ENCODE results near the gene RSAD2. TPM values are rescaled to one million over a fixed set of nuclear protein-coding genes. Genes with fewer than 3 reads are reported as not detected.

The RSAD2 gene
- total and polyA plus RNA-seq, 2 of the 4 experiments (the other 2 are of a cell fraction) = not detected

DNA sequence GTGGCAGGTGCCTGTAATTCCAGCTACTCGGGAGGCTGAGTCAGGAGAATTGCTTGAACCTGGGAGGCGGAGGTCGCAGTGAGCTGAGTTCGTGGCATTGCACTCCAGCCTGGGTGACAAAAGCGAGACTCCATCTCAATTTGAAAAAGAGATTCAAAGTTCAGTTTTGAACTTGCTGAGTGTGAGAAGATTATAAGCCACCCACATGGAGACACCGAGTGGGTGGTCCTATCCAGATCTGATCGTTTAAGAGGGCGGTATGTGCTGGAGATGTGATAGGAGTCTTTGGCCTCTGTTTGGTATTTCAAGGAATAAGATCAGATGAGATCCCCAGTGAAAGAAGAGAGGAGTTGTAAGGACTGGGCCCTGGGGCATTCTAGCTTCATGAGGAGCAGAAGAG is 65.3 kb downstream of the RSAD2 start:
- H3K9me1 ChIP-seq (ENCODE audit: insufficient read depth, low read length) = no peaks in the 10 kb centered on the region; the same call in 1 of the 2 replicates
- no peaks in the 10 kb centered on the region for H3K9me3 ChIP-seq (ENCODE audit: control insufficient read depth, insufficient read depth, low read length)
- TF ChIP-seq, protein P1, sequence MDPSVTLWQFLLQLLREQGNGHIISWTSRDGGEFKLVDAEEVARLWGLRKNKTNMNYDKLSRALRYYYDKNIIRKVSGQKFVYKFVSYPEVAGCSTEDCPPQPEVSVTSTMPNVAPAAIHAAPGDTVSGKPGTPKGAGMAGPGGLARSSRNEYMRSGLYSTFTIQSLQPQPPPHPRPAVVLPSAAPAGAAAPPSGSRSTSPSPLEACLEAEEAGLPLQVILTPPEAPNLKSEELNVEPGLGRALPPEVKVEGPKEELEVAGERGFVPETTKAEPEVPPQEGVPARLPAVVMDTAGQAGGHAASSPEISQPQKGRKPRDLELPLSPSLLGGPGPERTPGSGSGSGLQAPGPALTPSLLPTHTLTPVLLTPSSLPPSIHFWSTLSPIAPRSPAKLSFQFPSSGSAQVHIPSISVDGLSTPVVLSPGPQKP (IDR thresholded peaks at IDR 0.05; ENCODE audit: borderline replicate concordance, low read depth, low read length) = no peak
- no peak for TF ChIP-seq BHLHE40 (IDR thresholded peaks at IDR 0.05; ENCODE audit: low read depth, low read length)
- TF ChIP-seq MXI1 (IDR thresholded peaks at IDR 0.05; ENCODE audit: borderline replicate concordance, low read depth, low read length) = no peak
- TF ChIP-seq FOS (IDR thresholded peaks at IDR 0.05; ENCODE audit: low read depth, low read length) = no peak
- TF ChIP-seq SMC3 (IDR thresholded peaks at IDR 0.05; ENCODE audit: low read depth, low read length) = no peak
- TF ChIP-seq CEBPB (IDR thresholded peaks at IDR 0.05; ENCODE audit: low read depth, low read length) = no peak
- TF ChIP-seq RCOR1 (IDR thresholded peaks at IDR 0.05; ENCODE audit: insufficient replicate concordance, low read length) = no peak
- TF ChIP-seq POLR2A (IDR thresholded peaks at IDR 0.05; ENCODE audit: low read depth, low read length) = no peak
- TF ChIP-seq, protein P2, sequence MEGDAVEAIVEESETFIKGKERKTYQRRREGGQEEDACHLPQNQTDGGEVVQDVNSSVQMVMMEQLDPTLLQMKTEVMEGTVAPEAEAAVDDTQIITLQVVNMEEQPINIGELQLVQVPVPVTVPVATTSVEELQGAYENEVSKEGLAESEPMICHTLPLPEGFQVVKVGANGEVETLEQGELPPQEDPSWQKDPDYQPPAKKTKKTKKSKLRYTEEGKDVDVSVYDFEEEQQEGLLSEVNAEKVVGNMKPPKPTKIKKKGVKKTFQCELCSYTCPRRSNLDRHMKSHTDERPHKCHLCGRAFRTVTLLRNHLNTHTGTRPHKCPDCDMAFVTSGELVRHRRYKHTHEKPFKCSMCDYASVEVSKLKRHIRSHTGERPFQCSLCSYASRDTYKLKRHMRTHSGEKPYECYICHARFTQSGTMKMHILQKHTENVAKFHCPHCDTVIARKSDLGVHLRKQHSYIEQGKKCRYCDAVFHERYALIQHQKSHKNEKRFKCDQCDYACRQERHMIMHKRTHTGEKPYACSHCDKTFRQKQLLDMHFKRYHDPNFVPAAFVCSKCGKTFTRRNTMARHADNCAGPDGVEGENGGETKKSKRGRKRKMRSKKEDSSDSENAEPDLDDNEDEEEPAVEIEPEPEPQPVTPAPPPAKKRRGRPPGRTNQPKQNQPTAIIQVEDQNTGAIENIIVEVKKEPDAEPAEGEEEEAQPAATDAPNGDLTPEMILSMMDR (conservative IDR thresholded peaks at IDR 0.05; ENCODE audit: low read depth, low read length) = no peak
- TF ChIP-seq, protein P3, sequence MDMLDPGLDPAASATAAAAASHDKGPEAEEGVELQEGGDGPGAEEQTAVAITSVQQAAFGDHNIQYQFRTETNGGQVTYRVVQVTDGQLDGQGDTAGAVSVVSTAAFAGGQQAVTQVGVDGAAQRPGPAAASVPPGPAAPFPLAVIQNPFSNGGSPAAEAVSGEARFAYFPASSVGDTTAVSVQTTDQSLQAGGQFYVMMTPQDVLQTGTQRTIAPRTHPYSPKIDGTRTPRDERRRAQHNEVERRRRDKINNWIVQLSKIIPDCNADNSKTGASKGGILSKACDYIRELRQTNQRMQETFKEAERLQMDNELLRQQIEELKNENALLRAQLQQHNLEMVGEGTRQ (IDR thresholded peaks at IDR 0.05; ENCODE audit: low read depth, low read length) = no peak
- TF ChIP-seq CHD1 (IDR thresholded peaks at IDR 0.05; ENCODE audit: low read depth, low read length) = no peak
- TF ChIP-seq MAZ (IDR thresholded peaks at IDR 0.05; ENCODE audit: borderline replicate concordance, low read depth, low read length) = no peak
- no peak for TF ChIP-seq RFX5 (IDR thresholded peaks at IDR 0.05; ENCODE audit: low read depth, low read length)
- DNase-seq = no peak
- H3K79me1 ChIP-seq (ENCODE audit: low read depth in 1 of 2, low read length in 2 of 2) = no peaks in the 10 kb centered on the region
- H3K36me3 ChIP-seq (ENCODE audit: control insufficient read depth, insufficient read depth, low read length) = no peaks in the 10 kb centered on the region
- no peak overlapping the region for H2AK5ac ChIP-seq (ENCODE audit: low read depth, low read length)
- no peak overlapping the region for H4K91ac ChIP-seq (ENCODE audit: insufficient read depth, low read depth, low read length)
- no peak overlapping the region for H4K5ac ChIP-seq (ENCODE audit: low read depth, low read length)
- H3K14ac ChIP-seq (replicated peaks; ENCODE audit: low read depth, low read length) = no peak overlapping the region
- H3K23ac ChIP-seq (ENCODE audit: low read depth, low read length) = no peak overlapping the region
- no peaks in the 10 kb centered on the region for H4K20me1 ChIP-seq (ENCODE audit: insufficient read depth, low read length)
- in situ Hi-C loops (cut with MboI; ENCODE audit: low sequenced_read_pairs) (no loop called here), dilution Hi-C loops (cut with HindIII; ENCODE audit: low sequenced_read_pairs, unreplicated experiment) (no loop called here), intact Hi-C loops (cut with micrococcal nuclease) (no loop called here)
- no peak overlapping the region for H3K56ac ChIP-seq (ENCODE audit: extremely low read depth, insufficient read depth, low read length)
- peaks cover 7% of the 10 kb centered on the region for H3K27me3 ChIP-seq (ENCODE audit: control insufficient read depth, insufficient read depth, low read length)
- no peak overlapping the region for H2BK15ac ChIP-seq (ENCODE audit: low read depth, low read length)
- no peak for ATAC-seq (ENCODE audit: low read depth)
- no TSS peak for BruUV-seq (replicated peaks)
- H3K18ac ChIP-seq (ENCODE audit: low read depth, low read length) = no peak overlapping the region
- H3K27ac ChIP-seq (ENCODE audit: insufficient read depth, low read length) = no peak overlapping the region
- 91% methylated on average over 5 of the region's 8 CpGs; no CpG with 5 or more reads in 1 of the 2 experiments for WGBS, 2 experiments (ENCODE audit: extremely low coverage in 2 of 2, insufficient read length in 1 of 2)
- H3K4me3 ChIP-seq (ENCODE audit: insufficient read depth, low read depth, low read length) = no peak overlapping the region
- no peak overlapping the region for H3K4me2 ChIP-seq (ENCODE audit: low read depth, low read length)
- H4K8ac ChIP-seq (ENCODE audit: low read depth in 2 of 2, low read length in 2 of 2) = no peak overlapping the region
- H2BK120ac ChIP-seq (ENCODE audit: low read depth, low read length) = no peak overlapping the region
- H3K4ac ChIP-seq (ENCODE audit: low read depth, low read length) = no peak overlapping the region
- no peak overlapping the region for H2AK9ac ChIP-seq (replicated peaks; ENCODE audit: low read depth, low read length, poor library complexity)
- no peak overlapping the region for H3K9ac ChIP-seq (ENCODE audit: low read depth, low read length)
- POLR2A ChIA-PET (ENCODE audit: unreplicated experiment) = interaction anchor here (0.6 kb wide), 1 partner anchor 22 kb away, joined by 3 read pairs; no protein-coding TSS in a partner anchor
- no peaks in the 10 kb centered on the region for H3K4me1 ChIP-seq (ENCODE audit: control insufficient read depth, insufficient read depth, low read length)
- H2BK5ac ChIP-seq (ENCODE audit: low read depth, low read length, poor library complexity, severe bottlenecking) = no peak overlapping the region
- H2AFZ ChIP-seq (replicated peaks; ENCODE audit: low read length, poor library complexity) = no peak overlapping the region
- H2BK20ac ChIP-seq (ENCODE audit: low read depth, low read length) = no peak overlapping the region
- CTCF ChIA-PET = no interaction called here

Data from IMR-90 (cell line).